Adipose tissue (tissue), 3 donors: Measurements from ENCODE around the gene MET. TPM values are rescaled to one million over a fixed set of nuclear protein-coding genes. Genes with fewer than 3 reads are reported as not detected.
"Not testable (repeated sequence)": the region's sequence is repeated elsewhere in the genome, so short reads cannot be mapped to it uniquely, and the experiment has no call there.

Experiments
- H3K27ac ChIP-seq: one replicate; pipeline ENCODE4 v1.5.1; 2013; ENCODE audit warnings: low read depth, low read length
- WGBS, 3 donors: extraction: QIAGEN DNeasy Blood & Tissue Kit; methylation state at CpG; one replicate each; pipeline ENCODE4 v1.1.7; 2013; 5-methylcytosine and 5-hydroxymethylcytosine counted together
- polyA plus RNA-seq, 3 donors: library from polyadenylated mRNA; stranded (reverse); fragments of 200-250 nt; gene quantifications; one replicate each; pipeline ENCODE4 v1.2.3, GENCODE V29; 2013
- donor health status: healthy with polysubstance abuse.
- donor health status: Bipolar disorder and iron deficiency.
- donor health status: healthy.

The MET gene
- polyA plus RNA-seq, 3 donors = 3.4 to 7.4 (median 5.3) TPM

- no peak overlapping the region for H3K27ac ChIP-seq
- 72 to 84% (median 75%) methylated on average over 6 of the region's 6 CpGs for WGBS, 3 donors
These were observed 62.7 kb downstream of the MET start for GRCh38 chr7:116734710-116735109.

- 80 to 87% (median 86%) methylated on average over 8 of the region's 8 CpGs for WGBS, 3 donors
These were observed 65.1 kb downstream of the MET start for GRCh38 chr7:116736927-116737715.

GRCh38 chr7:116738378-116738777 is 66.4 kb downstream of the MET start:
- H3K27ac ChIP-seq = no peak overlapping the region

More at GRCh38 chr7:116736927-116737715, 65.1 kb downstream of the MET start:
- no peak overlapping the region for H3K27ac ChIP-seq

GRCh38 chr7:116739307-116739706 is 67.3 kb downstream of the MET start:
- 96 to 98% (median 97%) methylated on average over 2 of the region's 2 CpGs for WGBS, 3 donors
- no peak overlapping the region for H3K27ac ChIP-seq

More at GRCh38 chr7:116738378-116738777, 66.4 kb downstream of the MET start:
- 85 to 92% (median 90%) methylated on average over 1 of the region's 1 CpG for WGBS, 3 donors

GRCh38 chr7:116740231-116740630 is 68.2 kb downstream of the MET start:
- WGBS, 3 donors = 76 to 94% (median 87%) methylated on average over 1 of the region's 1 CpG
- no peak overlapping the region for H3K27ac ChIP-seq

- H3K27ac ChIP-seq = no peak overlapping the region
- 92 to 95% (median 93%) methylated on average over 9 of the region's 9 CpGs for WGBS, 3 donors
These were observed 68.9 kb downstream of the MET start for GRCh38 chr7:116740755-116741462.

- 57 to 87% (median 79%) methylated on average over 7 of the region's 7 CpGs for WGBS, 3 donors
- H3K27ac ChIP-seq = no peak overlapping the region
These were observed 69.8 kb downstream of the MET start for GRCh38 chr7:116741625-116742316.

GRCh38 chr7:116742641-116743040 is 70.6 kb downstream of the MET start:
- WGBS, 3 donors = 84 to 91% (median 89%) methylated on average over 6 of the region's 6 CpGs
- no peak overlapping the region for H3K27ac ChIP-seq

- whole genome bisulfite sequencing, 3 donors = 78 to 86% (median 83%) methylated on average over 2 of the region's 2 CpGs
- not testable (repeated sequence) for H3K27ac ChIP-seq
These were observed 71.8 kb downstream of the MET start for GRCh38 chr7:116743835-116744234.

- H3K27ac ChIP-seq = not testable (repeated sequence)
- WGBS, 3 donors = 91 to 97% (median 96%) methylated on average over 5 of the region's 5 CpGs
These were observed 74.4 kb downstream of the MET start for GRCh38 chr7:116746388-116746787.

- not testable (repeated sequence) for H3K27ac ChIP-seq
- 95 to 96% (median 95%) methylated on average over 4 of the region's 4 CpGs for WGBS, 3 donors
These were observed 79.1 kb downstream of the MET start for GRCh38 chr7:116751070-116751469.

GRCh38 chr7:116752305-116753074 is 80.5 kb downstream of the MET start:
- no peak overlapping the region for H3K27ac ChIP-seq
- WGBS, 3 donors = 55 to 86% (median 85%) methylated on average over 9 of the region's 9 CpGs

GRCh38 chr7:116753130-116753529 is 81.1 kb downstream of the MET start:
- WGBS, 3 donors = 66 to 86% (median 80%) methylated on average over 2 of the region's 2 CpGs
- H3K27ac ChIP-seq = no peak overlapping the region

- WGBS, 3 donors = 91 to 94% (median 94%) methylated on average over 4 of the region's 4 CpGs
These were observed 82.2 kb downstream of the MET start for GRCh38 chr7:116754186-116754585.

GRCh38 chr7:116757283-116757682 is 85.3 kb downstream of the MET start:
- no peak overlapping the region for H3K27ac ChIP-seq
- WGBS, 3 donors = 95 to 98% (median 97%) methylated on average over 4 of the region's 4 CpGs

More at GRCh38 chr7:116754186-116754585, 82.2 kb downstream of the MET start:
- H3K27ac ChIP-seq = no peak overlapping the region

- WGBS, 3 donors = 91 to 95% (median 94%) methylated on average over 5 of the region's 5 CpGs
These were observed 87.6 kb downstream of the MET start for GRCh38 chr7:116759642-116760041.

GRCh38 chr7:116762971-116763370 is 91.0 kb downstream of the MET start:
- no peak overlapping the region for H3K27ac ChIP-seq
- 91 to 95% (median 92%) methylated on average over 1 of the region's 1 CpG for WGBS, 3 donors

More at GRCh38 chr7:116759642-116760041, 87.6 kb downstream of the MET start:
- not testable (repeated sequence) for H3K27ac ChIP-seq

- WGBS, 3 donors = 79 to 89% (median 86%) methylated on average over 1 of the region's 1 CpG
- H3K27ac ChIP-seq = no peak overlapping the region
These were observed 91.7 kb downstream of the MET start for GRCh38 chr7:116763647-116764046.
